ENCODE results near the gene LNPK. TPM values are rescaled to one million over a fixed set of nuclear protein-coding genes. Genes with fewer than 3 reads are reported as not detected.
"Not testable (repeated sequence)": the region's sequence is repeated elsewhere in the genome, so short reads cannot be mapped to it uniquely, and the experiment has no call there.

Gene LNPK, protein sequence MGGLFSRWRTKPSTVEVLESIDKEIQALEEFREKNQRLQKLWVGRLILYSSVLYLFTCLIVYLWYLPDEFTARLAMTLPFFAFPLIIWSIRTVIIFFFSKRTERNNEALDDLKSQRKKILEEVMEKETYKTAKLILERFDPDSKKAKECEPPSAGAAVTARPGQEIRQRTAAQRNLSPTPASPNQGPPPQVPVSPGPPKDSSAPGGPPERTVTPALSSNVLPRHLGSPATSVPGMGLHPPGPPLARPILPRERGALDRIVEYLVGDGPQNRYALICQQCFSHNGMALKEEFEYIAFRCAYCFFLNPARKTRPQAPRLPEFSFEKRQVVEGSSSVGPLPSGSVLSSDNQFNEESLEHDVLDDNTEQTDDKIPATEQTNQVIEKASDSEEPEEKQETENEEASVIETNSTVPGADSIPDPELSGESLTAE
- total RNA-seq (2014; rRNA removed; shearing (Covaris generic)) = 7.4 and 9.4 TPM in 2 replicates

DNA sequence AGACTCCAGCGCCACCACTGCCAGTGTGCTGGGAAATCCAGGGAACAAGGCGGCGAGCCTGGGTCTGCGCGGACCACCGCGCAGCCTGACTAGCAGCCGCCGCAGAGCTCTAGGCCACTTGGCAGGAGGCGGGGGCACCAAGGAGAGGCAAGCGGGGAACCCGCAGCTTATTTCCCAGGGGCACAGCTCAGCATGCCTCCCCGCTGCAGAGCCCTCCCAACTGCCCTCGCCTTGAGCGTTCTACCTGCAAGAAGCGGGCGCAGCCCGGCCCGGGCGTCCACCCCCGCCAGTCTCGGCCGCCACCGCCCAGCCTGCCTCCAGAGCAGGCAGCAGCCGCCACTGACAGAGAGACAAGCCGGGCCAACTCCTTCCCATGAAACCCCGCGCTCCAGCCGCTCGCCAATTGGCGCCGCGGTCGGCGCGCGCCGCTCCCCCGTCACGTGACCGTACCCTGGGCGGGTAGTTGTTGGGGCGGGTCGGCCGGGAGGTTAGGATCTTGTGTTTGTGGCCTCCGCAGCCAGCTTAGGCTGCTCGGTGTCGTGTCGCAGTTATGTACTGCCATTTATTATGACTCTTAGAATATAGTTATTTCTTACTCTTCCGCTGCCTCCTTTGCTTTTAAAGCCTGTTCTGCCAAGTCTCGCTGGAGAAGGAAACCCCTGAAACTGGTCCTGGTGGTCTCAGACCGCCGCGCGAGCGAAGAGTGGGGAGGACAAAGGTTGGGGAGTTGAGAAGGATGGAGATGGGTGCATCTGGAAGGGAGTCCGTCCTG lies at the start of gene LNPK:
LNPK (minus strand) TSS at position 352 of the 772 bp plus-strand sequence. CDS start 6,683 bp downstream, outside the sequence.
- in situ Hi-C loops (cut with HindIII; ENCODE audit: low sequenced_read_pairs) = no loop called here
- peak; percentile 91 for DNase-seq (ENCODE audit: low spot score)

DNA sequence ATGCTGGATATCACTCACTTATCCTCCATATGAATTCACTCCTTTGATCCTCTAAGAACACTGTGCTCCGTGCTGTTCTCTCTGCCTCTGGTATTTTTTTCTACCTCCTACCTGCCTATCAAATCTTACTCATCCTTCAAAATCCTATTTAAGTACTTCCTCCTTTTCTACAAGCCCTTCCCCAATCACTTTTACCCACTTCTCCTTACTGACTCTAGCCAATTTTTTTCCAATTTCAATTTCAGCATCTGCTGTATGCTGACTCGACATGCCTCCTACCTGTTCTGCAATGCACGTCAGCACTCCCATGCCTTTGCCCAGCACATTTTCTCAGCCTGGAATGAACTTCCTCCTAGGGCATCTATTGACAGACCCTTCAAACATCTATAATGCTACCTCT lies 37.3 kb upstream of the LNPK start:
- no peak for DNase-seq (ENCODE audit: low spot score)

DNA sequence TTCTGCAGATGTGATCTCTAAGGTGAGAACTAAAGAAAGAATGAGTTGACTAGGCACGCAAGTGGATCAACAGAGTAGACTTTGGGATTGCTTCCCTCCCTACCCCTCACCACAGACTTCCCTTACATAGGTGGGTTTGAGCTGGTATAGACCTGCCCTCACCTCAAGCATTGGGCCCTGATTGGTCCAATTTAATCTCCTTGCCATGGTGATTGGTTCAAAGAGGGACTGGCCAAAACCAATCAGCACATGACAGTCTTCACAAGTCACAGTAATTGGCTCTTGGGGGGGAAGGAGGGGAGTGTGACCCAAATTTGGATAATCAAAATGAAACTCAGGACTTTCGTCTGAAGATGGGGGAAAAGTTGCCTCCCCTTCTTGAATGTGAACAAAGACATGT lies 36.6 kb upstream of the LNPK start:
- DNase-seq (ENCODE audit: low spot score) = no peak
- in situ Hi-C loops (cut with HindIII; ENCODE audit: low sequenced_read_pairs) = no loop called here

More for the DNA sequence above, 37.3 kb upstream of the LNPK start:
- in situ Hi-C loops (cut with HindIII; ENCODE audit: low sequenced_read_pairs) = no loop called here

DNA sequence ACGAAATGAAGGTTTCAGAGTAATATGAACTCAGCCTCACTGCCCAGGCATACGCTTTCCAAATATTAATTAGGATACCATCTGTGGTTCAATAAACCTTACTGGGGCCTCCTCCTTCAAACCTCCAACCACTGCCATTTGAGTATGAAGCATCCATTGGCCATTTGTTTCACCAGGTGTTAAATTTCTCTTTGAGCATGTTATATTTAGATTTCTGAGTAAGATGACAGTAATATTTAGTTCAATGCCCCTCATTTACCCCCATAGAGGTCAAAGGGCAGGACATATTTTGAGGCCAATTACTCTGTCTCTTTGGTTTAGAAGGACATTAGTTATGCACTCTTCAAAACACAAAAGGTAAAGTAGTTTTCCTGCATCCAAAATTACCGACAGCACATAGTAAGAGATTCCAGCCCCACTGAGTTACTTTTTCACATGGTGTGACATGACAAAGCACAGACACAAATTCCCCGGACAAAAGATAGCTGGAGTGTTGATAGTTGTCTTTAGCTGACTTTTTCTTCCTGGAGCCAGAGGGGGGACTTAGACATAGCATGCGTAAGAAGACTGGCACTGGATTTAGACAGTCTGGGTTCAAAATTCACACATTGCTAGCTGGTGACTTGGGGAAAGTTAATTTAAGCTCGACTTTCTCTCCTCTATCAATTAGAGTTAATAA lies 33.1 kb upstream of the LNPK start:
- in situ Hi-C loops (cut with HindIII; ENCODE audit: low sequenced_read_pairs) = no loop called here
- no peak for DNase-seq (ENCODE audit: low spot score)

DNA sequence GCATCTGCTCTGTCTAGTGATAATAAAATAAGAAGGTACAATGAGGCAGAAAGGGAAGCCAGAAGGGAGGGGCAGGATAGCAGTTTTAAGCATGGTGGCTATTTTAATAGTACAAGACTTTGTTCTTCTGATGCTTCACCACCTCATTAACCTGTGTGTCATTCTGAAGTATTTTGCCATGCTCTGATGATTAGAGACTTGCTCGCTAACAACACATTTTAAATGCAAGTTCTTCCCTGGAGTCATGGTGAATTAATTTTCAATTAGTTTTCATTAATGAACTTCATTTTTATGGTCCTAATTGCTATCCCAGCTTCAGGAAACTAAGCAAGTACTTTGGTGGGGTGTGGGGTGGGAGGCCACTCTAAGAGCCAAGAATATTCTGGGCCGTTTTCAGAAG lies 25.7 kb upstream of the LNPK start:
- DNase-seq (ENCODE audit: low spot score) = no peak
- in situ Hi-C loops (cut with HindIII; ENCODE audit: low sequenced_read_pairs) = no loop called here

DNA sequence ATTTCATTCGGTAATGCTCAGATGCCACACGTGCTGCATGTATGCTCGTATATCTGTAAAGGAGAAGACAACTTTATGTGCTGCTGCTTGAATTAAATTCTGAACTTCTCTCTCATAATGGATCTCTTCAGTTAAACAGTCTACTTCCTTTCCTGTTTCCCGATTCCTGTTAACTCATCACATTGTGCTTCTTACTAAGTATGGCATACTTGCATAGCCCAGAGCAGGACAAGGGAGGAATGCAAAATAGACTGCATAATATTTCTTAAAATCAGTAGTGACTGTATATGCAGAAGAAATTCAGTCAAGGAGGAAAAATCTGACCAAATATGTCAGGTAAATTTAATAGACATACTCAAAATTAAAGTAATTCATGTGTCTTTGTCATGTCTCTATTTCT lies 23.9 kb upstream of the LNPK start:
- in situ Hi-C loops (cut with HindIII; ENCODE audit: low sequenced_read_pairs) = no loop called here
- DNase-seq (ENCODE audit: low spot score) = no peak

DNA sequence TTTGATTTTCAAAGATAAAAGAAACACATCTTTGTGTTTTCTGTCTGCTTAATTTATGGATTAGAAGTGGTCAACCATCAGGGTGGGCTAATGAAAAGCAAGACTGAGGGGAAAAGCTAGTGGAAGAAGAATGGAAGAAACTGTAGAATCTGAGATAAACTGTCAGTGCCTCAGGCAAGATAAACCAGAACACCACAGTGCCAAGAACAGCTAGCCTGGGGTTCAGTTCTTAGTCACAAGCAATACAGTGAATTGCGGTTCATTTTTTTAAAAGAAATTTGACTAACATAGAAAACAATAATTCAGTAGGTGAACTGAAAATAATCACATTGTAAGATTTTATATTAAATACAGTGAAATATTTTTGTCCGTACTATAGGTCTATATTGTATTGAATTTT lies 22.0 kb upstream of the LNPK start:
- in situ Hi-C loops (cut with HindIII; ENCODE audit: low sequenced_read_pairs) = no loop called here
- DNase-seq (ENCODE audit: low spot score) = no peak

DNA sequence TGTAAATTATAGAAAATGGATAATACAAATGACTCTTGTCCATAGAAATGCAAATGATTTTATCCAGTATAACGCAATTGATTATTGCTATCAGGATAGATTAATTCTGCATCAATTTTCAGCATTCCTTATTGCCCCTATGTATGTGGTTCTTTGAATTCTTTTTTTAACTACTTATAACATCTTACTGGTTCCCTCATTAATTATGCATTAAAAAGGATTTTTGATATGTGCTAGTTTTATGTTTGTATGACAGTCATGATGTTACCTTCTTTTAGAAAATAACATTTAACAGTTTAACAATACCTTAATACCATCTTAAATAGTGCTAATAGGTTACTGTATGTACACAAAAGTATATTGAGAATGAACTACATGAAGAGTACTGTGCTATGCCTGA lies 20.0 kb upstream of the LNPK start:
- in situ Hi-C loops (cut with HindIII; ENCODE audit: low sequenced_read_pairs) = no loop called here

DNA sequence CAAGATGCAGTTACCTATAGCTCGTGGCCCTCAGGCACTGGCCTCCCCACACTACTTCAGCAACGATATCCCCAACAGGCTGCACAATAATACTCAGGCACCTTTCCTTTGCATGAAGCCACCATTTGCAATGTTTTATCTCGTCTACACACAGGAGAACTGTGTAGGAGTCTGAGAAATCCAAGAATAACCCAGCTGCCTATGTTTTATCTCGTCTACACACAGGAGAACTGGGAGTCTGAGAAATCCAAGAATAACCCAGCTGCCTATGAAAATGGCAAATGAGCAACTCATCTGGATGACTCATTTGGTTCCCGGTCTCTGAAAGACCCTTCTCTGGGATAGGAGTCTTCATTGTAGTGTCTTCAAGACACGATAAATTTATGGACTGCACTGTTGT lies 18.3 kb upstream of the LNPK start:
- in situ Hi-C loops (cut with HindIII; ENCODE audit: low sequenced_read_pairs) = no loop called here
- no peak for DNase-seq (ENCODE audit: low spot score)

More for the DNA sequence above, 20.0 kb upstream of the LNPK start:
- no peak for DNase-seq (ENCODE audit: low spot score)

DNA sequence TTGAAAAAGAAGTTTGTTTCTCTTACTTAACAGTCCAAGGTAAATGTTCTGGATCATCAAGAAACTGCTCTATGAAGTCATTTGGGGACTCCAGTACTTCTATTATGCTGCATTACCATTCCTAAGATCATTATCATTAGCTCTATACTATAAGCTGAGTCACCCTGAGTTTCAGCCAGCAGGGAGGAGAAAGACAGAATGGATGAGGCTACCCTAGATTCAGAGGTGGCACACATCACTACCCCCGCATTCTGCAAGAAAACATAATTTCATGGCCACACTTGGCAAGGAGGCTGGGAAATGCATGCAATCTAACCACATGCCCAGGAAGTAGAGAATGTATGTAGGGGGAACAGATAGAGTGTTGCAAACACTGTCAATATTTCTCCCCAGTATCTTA lies 16.6 kb upstream of the LNPK start:
- in situ Hi-C loops (cut with HindIII; ENCODE audit: low sequenced_read_pairs) = no loop called here
- no peak for DNase-seq (ENCODE audit: low spot score)

DNA sequence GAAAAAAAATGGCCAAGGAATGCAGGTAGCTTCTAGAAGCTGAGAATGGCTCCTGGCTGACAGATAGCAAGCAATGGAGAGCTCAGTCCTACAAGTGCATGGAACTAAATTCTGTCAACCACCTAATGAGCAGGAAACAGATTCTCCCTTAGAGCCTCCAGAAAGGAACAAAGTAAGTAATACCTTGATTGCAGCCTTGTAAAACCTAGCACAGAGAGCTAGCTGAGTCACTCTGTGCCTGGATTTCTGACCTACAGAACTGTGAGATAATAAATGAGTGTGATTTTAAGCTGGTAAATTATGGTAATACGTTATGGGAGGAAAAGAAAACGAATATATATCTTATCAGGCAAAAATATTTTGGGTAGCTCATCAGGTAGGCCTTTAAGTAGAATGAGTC lies 7.4 kb upstream of the LNPK start:
- in situ Hi-C loops (cut with HindIII; ENCODE audit: low sequenced_read_pairs) = no loop called here
- DNase-seq (ENCODE audit: low spot score) = no peak

DNA sequence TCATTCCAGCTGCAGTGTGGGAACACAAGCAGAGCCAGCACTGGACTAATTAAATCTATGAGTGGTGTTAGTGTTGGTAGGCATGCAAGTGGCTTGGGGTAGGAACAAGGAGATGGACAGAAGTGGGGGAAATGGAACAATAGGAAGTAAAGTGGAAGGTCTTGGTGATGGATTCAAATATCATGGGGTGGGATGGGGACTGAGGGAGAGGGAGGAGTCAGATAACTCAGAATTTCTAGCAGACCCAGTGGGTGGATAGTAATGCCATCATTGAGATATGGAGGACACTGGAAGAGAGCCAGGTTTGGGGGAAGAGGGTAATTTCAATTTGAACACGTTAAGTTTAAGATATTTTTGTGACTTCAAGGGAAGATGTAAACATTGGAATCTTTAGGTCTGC lies 2.9 kb upstream of the LNPK start:
- DNase-seq (ENCODE audit: low spot score) = no peak
- in situ Hi-C loops (cut with HindIII; ENCODE audit: low sequenced_read_pairs) = no loop called here

DNA sequence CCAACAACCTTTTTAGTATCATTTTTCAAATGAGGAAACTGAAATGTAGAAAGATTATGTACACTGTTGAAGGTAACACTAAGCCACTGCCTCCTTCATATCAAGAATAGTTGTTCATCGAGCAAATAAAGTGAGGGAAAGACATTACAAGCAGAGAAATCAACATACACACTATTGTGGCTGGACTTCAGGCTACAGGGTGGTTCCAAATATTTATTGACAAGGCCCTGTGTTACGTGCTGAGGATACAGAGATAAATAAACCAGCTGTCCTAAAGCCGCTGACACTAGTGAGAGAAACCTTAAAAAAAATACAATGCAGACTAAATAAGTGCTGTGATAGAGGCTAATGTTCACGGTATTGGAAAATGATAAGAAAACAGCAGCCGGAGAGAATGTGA lies 1.9 kb upstream of the LNPK start:
- no peak for DNase-seq (ENCODE audit: low spot score)
- in situ Hi-C loops (cut with HindIII; ENCODE audit: low sequenced_read_pairs) = no loop called here

DNA sequence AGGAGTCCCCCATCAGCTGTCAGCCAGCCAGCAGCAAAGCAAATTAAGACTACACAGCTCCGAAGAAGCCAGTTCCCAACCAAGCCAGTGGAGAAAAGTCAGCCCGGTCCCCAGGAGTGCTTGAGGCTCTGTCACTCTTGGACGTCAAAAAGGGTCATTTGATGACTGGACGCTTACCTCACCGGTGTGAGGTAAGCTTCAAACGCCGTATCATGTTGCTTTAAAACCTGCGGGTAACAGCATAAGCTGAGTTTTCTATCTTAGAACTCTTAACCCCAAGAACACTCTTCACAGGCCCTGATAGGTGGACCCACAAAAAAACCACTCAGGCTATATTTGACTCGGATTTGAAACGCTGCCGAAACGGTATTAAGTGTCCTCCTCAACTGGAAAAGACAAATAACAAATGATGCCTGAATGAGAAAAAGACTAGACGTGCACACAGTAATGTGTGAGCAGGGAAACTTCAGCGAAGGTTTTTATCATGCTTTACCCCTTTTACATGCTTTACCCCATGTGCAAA lies 682 bp upstream of the LNPK start:
- DNase-seq (ENCODE audit: low spot score) = peak; percentile 64
- in situ Hi-C loops (cut with HindIII; ENCODE audit: low sequenced_read_pairs) = no loop called here

DNA sequence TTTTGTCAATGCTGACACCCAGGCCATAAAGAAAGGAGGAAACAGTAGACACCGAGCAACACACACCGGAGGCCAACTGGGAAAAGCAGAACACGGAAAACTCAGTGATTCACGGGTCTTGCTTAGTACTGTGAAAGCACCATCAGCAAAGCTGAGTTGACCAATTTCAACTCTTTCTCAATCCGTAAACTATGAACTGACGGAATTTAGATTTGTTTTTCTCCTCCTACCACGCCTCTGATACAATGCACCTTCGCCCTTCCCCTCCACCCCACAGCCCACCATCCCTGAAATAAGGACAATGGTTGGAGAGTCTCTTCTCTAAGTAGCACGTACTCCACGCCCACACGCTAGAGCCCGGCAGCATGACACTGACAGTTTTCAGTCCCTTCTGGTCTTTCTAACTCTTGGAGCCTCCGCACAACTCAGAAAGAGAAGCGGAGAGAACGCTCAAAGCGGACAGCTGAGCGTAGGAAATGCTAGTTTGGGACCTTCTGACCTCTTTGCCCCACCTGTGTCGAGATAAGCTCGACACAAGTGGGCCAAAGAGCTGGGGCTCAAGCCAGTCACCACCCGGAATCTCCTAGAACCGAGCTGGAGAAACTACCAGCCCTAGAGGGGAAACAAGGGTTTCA lies 669 bp downstream of the LNPK start:
- peak; percentile 61 for DNase-seq (ENCODE audit: low spot score)

DNA sequence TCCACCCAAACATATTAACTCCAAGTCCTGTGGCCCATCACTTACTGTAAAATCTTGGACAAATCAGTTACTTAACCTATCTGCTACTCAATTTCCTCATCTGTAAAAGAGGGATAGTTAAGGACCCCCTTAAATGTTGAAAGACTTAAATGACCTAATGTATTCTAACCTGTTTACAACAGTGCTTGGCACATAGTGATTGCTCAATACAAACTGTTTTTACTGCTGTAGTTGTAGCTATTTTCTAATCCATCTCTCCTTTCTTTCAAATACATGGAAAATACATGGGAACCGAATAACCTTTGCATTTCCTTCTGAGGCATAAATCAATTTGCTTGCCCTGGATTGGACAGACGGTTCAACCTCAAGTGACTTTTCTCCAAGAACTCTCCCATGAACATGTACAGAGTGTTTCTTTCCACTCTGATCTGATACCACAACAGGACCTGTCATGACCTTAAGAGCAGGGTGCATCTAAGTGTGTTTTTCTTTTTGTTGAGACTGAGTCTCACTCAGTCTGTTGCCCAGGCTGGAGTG lies 2.7 kb downstream of the LNPK start:
- in situ Hi-C loops (cut with HindIII; ENCODE audit: low sequenced_read_pairs) = no loop called here
- DNase-seq (ENCODE audit: low spot score) = no peak

More for the DNA sequence above, 669 bp downstream of the LNPK start:
- in situ Hi-C loops (cut with HindIII; ENCODE audit: low sequenced_read_pairs) = no loop called here

DNA sequence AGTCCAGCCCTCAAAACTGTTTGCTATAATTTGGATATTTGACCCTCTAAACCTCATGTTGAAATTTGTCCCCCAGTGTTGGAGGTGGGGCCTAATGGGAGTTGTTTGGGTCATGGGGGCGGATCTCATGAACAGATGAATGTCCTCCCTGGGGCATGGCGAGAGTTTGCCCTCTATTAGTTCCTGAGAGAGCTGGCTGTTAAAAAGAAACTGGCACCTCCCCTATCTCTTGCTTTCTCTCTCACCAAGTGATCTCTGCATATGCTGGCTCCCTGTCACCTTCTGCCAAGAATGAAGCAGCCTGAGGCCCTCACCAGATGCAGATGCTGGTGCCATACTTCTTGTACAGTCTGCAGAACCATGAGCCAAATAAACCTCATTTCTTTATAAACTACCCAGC lies 12.0 kb downstream of the LNPK start:
- in situ Hi-C loops (cut with HindIII; ENCODE audit: low sequenced_read_pairs) = no loop called here
- DNase-seq (ENCODE audit: low spot score) = no peak

DNA sequence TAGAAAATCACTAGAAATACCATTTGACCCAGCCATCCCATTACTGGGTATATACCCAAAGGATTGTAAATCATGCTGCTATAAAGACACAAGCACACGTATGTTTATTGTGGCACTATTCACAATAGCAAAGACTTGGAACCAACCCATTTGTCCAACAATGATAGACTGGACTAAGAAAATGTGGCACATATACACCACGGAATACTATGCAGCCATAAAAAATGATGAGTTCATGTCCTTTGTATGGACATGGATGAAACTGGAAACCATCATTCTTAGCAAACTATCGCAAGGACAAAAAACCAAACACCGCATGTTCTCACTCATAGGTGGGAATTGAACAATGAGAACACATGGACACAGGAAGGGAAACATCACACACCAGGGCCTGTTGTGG lies 14.9 kb downstream of the LNPK start:
- DNase-seq (ENCODE audit: low spot score); in situ Hi-C loops (cut with HindIII; ENCODE audit: low sequenced_read_pairs): not testable (repeated sequence)

DNA sequence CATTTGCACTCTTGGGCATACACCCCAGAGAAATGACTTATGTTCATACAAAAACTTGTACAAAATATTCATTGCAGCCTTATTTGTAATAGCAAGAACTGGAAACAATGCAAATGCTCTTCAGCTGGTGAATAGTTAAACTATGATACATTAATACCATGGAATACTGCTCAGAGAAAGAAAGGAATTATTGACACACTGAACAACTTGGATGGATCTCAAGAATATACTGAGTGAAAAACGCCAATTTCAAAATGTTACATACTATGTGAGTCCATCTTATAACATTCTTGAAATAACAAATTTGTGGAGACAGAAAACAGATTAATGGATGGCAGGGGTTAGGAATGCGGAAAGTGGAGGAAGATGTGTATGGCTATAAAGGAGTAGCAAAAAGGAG lies 17.2 kb downstream of the LNPK start:
- in situ Hi-C loops (cut with HindIII; ENCODE audit: low sequenced_read_pairs) = no loop called here
- DNase-seq (ENCODE audit: low spot score) = no peak
